Left renal cortex interstitium (tissue), 4 donors: ENCODE data around the gene ELAVL4. TPM values are rescaled to one million over a fixed set of nuclear protein-coding genes. Genes with fewer than 3 reads are reported as not detected.
A peak's percentile ranks its signal among the peaks of the same experiment; 100 is the strongest.

Source experiments
- DNase-seq, 4 donors: peaks; one replicate each; pipeline ENCODE4 v3.0.0-alpha.2; 2013; ENCODE audit warnings: low read depth in 4 of 4, low spot score in 2 of 4, missing footprints in 1 of 4
- polyA plus RNA-seq, 4 donors: library from polyadenylated mRNA; unstranded; fragments of 120-200 nt; gene quantifications; one replicate each; pipeline ENCODE4 v1.2.1, GENCODE V29; 2013; ENCODE audit not compliant: insufficient read length in 4 of 4

ELAVL4 gene
- polyA plus RNA-seq, 4 donors: 3.2 to 6.5 (median 4.3) TPM

DNA sequence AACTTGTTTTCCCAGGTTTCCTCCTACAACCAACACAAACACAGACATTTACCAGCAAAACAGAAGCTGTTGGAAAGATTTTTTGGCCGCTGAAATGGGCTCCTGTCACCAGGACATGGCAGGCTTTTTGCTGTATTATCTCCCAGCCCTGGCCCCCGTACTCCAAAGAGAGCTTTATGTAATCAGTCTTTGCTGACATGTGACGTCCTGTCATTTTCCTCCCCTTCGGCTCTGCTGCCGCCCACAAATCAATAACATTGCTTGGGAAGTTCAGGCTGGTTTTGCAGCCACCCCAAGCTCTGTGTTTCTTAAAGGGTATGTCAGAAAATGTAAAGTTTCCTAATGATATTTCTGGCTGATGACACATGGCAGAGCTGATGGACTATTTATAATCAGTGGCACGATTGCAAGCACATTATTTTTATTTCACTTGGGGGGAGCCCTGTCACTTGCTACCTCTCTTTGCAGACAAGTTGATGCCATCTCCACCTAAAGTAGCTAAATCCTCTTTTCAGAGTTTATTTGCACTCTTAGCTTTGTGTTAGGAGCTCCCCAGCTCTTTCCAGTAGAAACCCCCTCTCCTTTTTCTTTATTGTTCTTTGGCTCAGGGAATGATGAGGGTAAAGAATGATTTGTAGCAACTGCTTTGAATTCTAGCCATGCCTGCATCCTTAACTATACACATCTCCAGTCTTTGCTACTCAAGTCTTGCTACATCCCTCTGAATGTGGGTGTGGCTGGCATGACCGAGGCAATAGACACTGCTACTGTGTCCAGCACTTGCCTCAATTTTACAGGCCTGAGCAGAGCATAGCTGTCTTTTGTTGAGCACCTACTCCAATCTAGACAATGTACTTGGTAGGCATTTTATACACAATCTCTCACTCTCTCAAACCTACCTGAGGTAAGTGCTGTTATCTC, 67.3 kb downstream of the ELAVL4 start:
- DNase-seq: no peak

DNA sequence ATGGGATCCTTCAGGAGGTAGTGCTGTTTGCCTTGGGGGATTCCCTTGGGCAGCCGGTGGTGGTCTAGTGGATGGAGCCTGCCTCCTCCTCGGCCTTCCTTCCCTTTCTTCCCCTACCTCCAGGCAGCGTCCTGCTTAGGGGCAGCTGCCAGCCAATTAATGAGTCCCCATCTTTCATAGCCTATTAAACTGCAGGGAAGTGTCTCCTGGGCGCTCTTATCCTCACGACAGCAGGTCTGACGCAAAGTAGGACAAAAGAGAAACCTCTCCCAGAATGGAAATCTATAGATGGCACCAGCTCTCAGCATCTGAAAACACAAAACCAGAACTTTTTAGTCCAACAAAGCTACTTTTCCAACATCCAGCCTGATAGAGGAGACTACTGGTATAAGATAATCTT, 69.3 kb downstream of the ELAVL4 start:
- DNase-seq: no peak

DNA sequence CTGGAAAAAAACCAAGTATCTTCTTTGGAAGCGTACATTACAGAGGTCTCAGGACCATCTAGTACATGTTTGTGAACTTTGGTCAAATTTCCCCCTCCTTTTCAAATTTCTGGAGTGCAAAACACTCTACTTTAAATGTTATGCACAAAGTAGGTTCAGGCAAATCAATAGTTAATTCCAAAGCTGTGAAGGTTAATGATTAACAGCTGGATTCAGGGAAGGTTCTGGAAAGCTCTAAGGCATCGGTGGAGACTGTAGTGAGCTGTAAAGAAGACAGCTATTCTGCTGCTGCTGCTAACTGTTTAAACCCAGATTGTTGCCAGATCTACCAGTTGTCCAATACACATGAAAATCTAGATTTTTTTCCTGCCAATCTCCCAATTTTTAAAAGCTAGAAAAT, 70.9 kb downstream of the ELAVL4 start:
- no peak for DNase-seq

DNA sequence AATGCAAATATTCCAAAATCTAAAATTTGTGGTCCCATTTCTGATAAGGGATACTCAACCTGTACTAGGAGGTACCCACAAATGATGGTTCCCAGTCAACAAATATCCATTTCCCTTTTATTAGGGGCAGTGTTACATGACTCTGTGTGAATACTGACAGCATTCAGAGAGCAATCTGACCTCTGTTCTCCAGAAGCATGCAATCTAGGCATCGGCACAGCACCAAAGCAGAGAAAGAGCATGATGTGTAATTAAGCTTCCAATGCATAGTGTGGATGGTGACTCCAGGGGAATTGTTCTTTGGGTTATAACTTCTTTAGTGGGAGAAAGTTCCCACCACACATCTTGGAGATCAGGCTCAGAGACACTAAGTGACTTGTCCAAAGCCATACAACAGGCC, 71.6 kb downstream of the ELAVL4 start:
- no peak for DNase-seq

- DNase-seq: no peak
Observed at GRCh38 chr1:50181027-50181663, 72.4 kb downstream of the ELAVL4 start.

DNA sequence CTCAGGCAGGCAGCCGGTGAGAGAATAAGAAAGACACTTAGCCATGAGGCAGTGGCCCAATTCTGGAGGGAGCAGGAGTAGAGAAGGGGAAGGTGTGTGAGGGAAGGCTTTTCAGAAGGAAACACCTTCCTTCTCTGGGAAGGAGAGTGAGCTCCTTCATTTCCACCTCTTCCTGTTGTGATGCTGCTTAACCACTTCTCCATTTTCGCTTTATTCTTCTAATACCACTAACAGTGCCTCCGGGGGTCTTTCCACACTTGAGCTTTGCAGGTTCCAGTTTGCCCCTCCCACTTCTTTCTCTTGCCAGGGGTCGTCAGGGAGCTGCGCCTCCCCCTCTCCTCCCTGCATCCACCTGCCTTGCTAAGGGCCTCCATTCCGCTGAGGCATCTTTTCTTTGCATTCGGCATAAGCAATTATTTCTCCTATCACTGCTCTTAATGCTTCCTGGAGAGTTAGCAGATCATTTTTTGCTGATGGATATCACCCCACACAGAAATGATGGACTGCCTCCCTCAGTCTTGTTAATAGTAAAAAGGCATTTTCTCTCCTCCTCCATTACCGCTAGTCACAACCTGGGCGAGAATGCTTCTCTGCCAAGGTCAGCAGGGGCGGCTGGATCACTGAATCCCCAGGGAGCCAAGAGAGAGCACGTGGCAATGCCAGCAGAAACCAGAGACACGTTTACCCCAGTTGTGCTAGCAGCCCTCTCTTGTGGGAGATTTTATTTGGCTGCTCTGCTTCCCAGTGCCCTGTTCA, 74.8 kb downstream of the ELAVL4 start:
- DNase-seq: no peak

GRCh38 chr1:50189369-50189768, 80.6 kb downstream of the ELAVL4 start:
- DNase-seq: no peak

GRCh38 chr1:50193002-50193401, 84.3 kb downstream of the ELAVL4 start:
- no peak for DNase-seq

DNA sequence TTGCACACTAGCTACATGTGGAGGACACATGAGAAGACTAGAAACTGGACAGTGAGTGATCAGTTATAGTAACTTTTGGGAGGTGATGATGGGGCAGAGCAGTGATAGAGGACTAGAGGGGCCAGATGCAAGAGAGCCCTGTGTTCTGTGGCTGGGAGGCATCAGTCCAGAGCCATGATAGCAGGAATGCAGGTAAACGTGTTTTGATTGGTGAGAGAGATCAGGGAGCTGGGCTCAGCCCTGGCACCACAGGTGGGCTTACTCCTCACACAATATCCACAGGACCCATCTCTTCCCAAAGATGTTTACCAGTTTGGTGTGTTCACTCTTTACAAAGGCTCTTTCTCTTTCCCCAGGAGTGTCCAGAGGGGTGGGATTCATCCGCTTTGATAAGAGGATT, 86.5 kb downstream of the ELAVL4 start:
- DNase-seq: no peak

- DNase-seq: no peak
Observed at GRCh38 chr1:50196081-50196480, 87.4 kb downstream of the ELAVL4 start.

DNA sequence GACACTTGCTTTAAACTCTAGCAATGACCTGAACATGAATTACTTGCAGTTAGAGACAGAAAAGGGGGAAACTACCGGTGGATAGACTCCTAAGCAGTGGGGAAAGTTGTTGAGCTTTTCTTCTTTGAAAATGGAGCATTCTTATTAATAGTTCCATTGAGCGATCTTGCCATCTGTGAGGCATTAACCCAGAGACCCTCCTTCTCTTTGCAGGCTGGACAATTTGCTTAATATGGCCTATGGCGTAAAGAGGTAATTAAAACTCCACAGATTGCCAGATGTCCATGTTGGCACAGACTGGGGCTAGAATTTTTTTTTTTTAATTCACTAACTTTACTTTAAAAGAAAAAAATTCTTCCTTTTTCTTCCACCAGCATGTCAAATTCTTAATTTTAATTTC, 88.5 kb downstream of the ELAVL4 start:
- no peak for DNase-seq

DNA sequence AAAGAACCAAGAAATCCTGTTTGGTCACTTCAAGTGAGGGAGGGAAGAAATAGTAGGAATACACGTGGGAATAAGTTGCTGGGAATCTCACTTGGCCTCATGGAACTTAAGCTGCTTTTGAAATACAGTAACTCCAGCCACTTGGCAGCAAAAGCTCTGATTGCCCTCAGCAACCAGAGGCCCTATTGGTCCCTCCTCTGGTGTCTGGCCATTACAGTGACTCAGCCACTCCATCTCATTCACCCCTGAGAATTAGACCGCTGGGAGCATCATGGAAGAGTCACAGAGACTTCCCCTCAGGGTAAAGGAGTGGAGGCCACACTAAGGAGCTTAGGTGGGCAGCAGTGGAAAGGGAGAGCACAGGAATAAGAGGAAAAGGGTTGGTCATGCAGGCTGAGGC, 99.6 kb downstream of the ELAVL4 start:
- DNase-seq: no peak

GRCh38 chr1:50208756-50209155, 100.0 kb downstream of the ELAVL4 start:
- DNase-seq: no peak

GRCh38 chr1:50209749-50210148, 101.0 kb downstream of the ELAVL4 start:
- DNase-seq: no peak

- DNase-seq: no peak
Observed at GRCh38 chr1:50213505-50213904, 104.8 kb downstream of the ELAVL4 start.

DNA sequence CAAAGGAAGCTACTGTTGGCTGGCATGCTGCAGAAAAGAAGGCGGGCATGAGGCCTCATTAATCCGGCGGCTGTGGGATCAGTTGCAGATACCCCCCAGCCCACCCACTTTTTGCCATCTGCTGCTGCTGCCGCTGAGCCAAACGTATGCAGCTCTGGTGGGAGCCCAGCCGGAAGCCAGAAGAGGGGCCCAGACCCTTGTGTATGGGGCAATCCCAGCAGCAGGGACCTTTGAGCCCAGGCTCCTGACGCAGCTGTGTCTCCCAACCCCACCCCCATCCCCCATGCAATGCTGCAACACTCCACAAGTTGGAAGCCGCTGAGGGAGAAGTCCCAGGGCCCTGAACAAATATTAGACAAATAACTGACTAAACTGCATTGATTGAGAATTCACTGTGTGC, 106.0 kb downstream of the ELAVL4 start:
- DNase-seq: no peak

- DNase-seq: no peak
Observed at GRCh38 chr1:50218344-50219120, 109.8 kb downstream of the ELAVL4 start.

- no peak for DNase-seq
Observed at GRCh38 chr1:50228871-50229384, 120.2 kb downstream of the ELAVL4 start.

GRCh38 chr1:50231209-50231608, 122.5 kb downstream of the ELAVL4 start:
- DNase-seq: no peak

GRCh38 chr1:50232336-50232735, 123.6 kb downstream of the ELAVL4 start:
- peak in 2 of 4 donors; percentile 6 to 15 for DNase-seq
